WTC11 (cell line): ENCODE data around the gene ZNF574. TPM values are rescaled to one million over a fixed set of nuclear protein-coding genes. Genes with fewer than 3 reads are reported as not detected.

Experiments
- ATAC-seq: fragments of 200-7000 bp; cut with Tn5 transposase; 2 replicates; pipeline ENCODE4 v1.10.0; 2021; ENCODE audit warnings: mild to moderate bottlenecking, moderate library complexity
- CTCF ChIA-PET: fragments of 300-600 bp; sonication (Branson Sonifier 250); formaldehyde crosslinking; loops from one replicate; lab custom pipeline; 2021; ENCODE audit warnings: antibody characterized with exemption; lab: Charles Lee
- POLR2A ChIA-PET: fragments of 350-600 bp; sonication (Branson Sonifier 250); formaldehyde crosslinking; loops from one replicate; lab custom pipeline; 2021; ENCODE audit warnings: antibody characterized with exemption; lab: Charles Lee
- DNase-seq: peaks from one replicate; pipeline ENCODE4 v3.0.0; 2021; ENCODE audit warnings: low spot score
- H3K27ac Mint-ChIP-seq: 2 replicates; pipeline ENCODE4 v1.8.0; 2021; ENCODE audit warnings: mixed read lengths
- H3K27me3 Mint-ChIP-seq: 2 replicates; pipeline ENCODE4 v1.8.0; 2021; ENCODE audit warnings: low read depth, mild to moderate bottlenecking, moderate library complexity, mixed read lengths
- H3K36me3 Mint-ChIP-seq: 2 replicates; pipeline ENCODE4 v1.8.0; 2021; ENCODE audit warnings: mixed read lengths
- H3K4me1 Mint-ChIP-seq: 2 replicates; pipeline ENCODE4 v1.8.0; 2022; ENCODE audit warnings: mixed read lengths
- H3K4me3 Mint-ChIP-seq: 2 replicates; pipeline ENCODE4 v1.8.0; 2021; ENCODE audit warnings: mild to moderate bottlenecking, moderate library complexity, mixed read lengths
- H3K9me3 Mint-ChIP-seq: 2 replicates; pipeline ENCODE4 v1.8.0; 2021; ENCODE audit warnings: mixed read lengths
- CDX4 ChIP-seq: fragments of 250-450 bp; sonication (Bioruptor Pico); IDR thresholded peaks from 2 replicates; pipeline ENCODE4 v1.9.0; 2021; ENCODE audit warnings: moderate library complexity, mild to moderate bottlenecking, inconsistent platforms, borderline replicate concordance
- JAZF1 ChIP-seq: fragments of 250-450 bp; sonication (Bioruptor Pico); IDR thresholded peaks from 2 replicates; pipeline ENCODE4 v1.9.0; 2021; ENCODE audit warnings: moderate library complexity, mild to moderate bottlenecking, inconsistent platforms
- MLX ChIP-seq: sonication (generic); formaldehyde crosslinking; IDR thresholded peaks from 2 replicates; pipeline ENCODE4 v1.8.1; 2023; ENCODE audit warnings: mild to moderate bottlenecking, missing genetic modification reagents, moderate library complexity
- MXD4 ChIP-seq: fragments of 250-450 bp; sonication (Bioruptor Pico); IDR thresholded peaks from 2 replicates; pipeline ENCODE4 v1.8.0; 2021; ENCODE audit warnings: mild to moderate bottlenecking, moderate library complexity, borderline replicate concordance
- NFE2L1 ChIP-seq: sonication (generic); formaldehyde crosslinking; IDR thresholded peaks from 2 replicates; pipeline ENCODE4 v1.8.1; 2023; ENCODE audit warnings: missing genetic modification reagents
- PRRX2 ChIP-seq: fragments of 250-450 bp; sonication (Bioruptor Pico); IDR thresholded peaks from 2 replicates; pipeline ENCODE4 v1.8.0; 2021; ENCODE audit warnings: mild to moderate bottlenecking
- SP1 ChIP-seq: sonication (generic); formaldehyde crosslinking; conservative IDR thresholded peaks from 2 replicates; pipeline ENCODE4 v1.8.1; 2022; ENCODE audit warnings: missing genetic modification reagents
- USF1 ChIP-seq: sonication (generic); formaldehyde crosslinking; IDR thresholded peaks from 2 replicates; pipeline ENCODE4 v1.8.0; 2022; ENCODE audit warnings: mild to moderate bottlenecking, missing genetic modification reagents
- ZNF121 ChIP-seq: sonication (generic); formaldehyde crosslinking; IDR thresholded peaks from 2 replicates; pipeline ENCODE4 v1.8.0; 2023; ENCODE audit warnings: missing genetic modification reagents
- ZNF232 ChIP-seq: sonication (generic); formaldehyde crosslinking; IDR thresholded peaks from 2 replicates; pipeline ENCODE4 v1.8.0; 2022; ENCODE audit warnings: mild to moderate bottlenecking, missing genetic modification reagents
- total RNA-seq: library from RNA; stranded (reverse); gene quantifications from 3 replicates; pipeline ENCODE4 v1.2.3, GENCODE V29; 2021
- TF ChIP-seq, protein P1 (sequence below): fragments of 200-600 bp; IDR thresholded peaks from 2 replicates; pipeline ENCODE4 v1.8.0; 2022; ENCODE audit warnings: antibody characterized with exemption
- TF ChIP-seq, protein P2 (sequence below): sonication (generic); formaldehyde crosslinking; IDR thresholded peaks from 2 replicates; pipeline ENCODE4 v1.8.1; 2022; ENCODE audit warnings: mild to moderate bottlenecking, missing genetic modification reagents, moderate library complexity, borderline replicate concordance
- TF ChIP-seq, protein P3 (sequence below): fragments of 250-450 bp; sonication (Bioruptor Pico); conservative IDR thresholded peaks from 2 replicates; pipeline ENCODE4 v1.9.0; 2021; ENCODE audit warnings: mild to moderate bottlenecking
- TF ChIP-seq, protein P4 (sequence below): fragments of 250-450 bp; sonication (Bioruptor Pico); IDR thresholded peaks from 2 replicates; pipeline ENCODE4 v1.9.0; 2021; ENCODE audit warnings: mild to moderate bottlenecking

Gene ZNF574
- total RNA-seq, 1 experiment from 2014 or later: 30.6 TPM

GRCh38 chr19:42053037-42053935 lies 22.7 kb upstream of the ZNF574 start:
- H3K9me3 Mint-ChIP-seq: no peaks in the 10 kb centered on the region
- ChIA-PET POLR2A (interaction anchor here (0.6 kb wide), 1 partner anchor 1634 kb away, joined by 5 read pairs; no protein-coding TSS in a partner anchor), CTCF (interaction anchor here (1.6 to 1.8 kb wide), 2 partner anchors 18 to 25 kb away, joined by 8 read pairs; no protein-coding TSS in a partner anchor)
- H3K27me3 Mint-ChIP-seq: no peaks in the 10 kb centered on the region
- no peak for DNase-seq
- H3K36me3 Mint-ChIP-seq: peaks cover 38% of the 10 kb centered on the region
- H3K4me1 Mint-ChIP-seq: no peaks in the 10 kb centered on the region
- TF ChIP-seq, protein P1, sequence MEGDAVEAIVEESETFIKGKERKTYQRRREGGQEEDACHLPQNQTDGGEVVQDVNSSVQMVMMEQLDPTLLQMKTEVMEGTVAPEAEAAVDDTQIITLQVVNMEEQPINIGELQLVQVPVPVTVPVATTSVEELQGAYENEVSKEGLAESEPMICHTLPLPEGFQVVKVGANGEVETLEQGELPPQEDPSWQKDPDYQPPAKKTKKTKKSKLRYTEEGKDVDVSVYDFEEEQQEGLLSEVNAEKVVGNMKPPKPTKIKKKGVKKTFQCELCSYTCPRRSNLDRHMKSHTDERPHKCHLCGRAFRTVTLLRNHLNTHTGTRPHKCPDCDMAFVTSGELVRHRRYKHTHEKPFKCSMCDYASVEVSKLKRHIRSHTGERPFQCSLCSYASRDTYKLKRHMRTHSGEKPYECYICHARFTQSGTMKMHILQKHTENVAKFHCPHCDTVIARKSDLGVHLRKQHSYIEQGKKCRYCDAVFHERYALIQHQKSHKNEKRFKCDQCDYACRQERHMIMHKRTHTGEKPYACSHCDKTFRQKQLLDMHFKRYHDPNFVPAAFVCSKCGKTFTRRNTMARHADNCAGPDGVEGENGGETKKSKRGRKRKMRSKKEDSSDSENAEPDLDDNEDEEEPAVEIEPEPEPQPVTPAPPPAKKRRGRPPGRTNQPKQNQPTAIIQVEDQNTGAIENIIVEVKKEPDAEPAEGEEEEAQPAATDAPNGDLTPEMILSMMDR: no peak
- TF ChIP-seq USF1 (CRISPR knock-in tag) (no peak), ZNF232 (no peak), ZNF121 (CRISPR knock-in tag) (no peak)
- TF ChIP-seq, protein P2, sequence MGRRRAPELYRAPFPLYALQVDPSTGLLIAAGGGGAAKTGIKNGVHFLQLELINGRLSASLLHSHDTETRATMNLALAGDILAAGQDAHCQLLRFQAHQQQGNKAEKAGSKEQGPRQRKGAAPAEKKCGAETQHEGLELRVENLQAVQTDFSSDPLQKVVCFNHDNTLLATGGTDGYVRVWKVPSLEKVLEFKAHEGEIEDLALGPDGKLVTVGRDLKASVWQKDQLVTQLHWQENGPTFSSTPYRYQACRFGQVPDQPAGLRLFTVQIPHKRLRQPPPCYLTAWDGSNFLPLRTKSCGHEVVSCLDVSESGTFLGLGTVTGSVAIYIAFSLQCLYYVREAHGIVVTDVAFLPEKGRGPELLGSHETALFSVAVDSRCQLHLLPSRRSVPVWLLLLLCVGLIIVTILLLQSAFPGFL (CRISPR knock-in tag): no peak
- no peak for ATAC-seq
- no peak overlapping the region for H3K27ac Mint-ChIP-seq
- no peak overlapping the region for H3K4me3 Mint-ChIP-seq

DNA sequence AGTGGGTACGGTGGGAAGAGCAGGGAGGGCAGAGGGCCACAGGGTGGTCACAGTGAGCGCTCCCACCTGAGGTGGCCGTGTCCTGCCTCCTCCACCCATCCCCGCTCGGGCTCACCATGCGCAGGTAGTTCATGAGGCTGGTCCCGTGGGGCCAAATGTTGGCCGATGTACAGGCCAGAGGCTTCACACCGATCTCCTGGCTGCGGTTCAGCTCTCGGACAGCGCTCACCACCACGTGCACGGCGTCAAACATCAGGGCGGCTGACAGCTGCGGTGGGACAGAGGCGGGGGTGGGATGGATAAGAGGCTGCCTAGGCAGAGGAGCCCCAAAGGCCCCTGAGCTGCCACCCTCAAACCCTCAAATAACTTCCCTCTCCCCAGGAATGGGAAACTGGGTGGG lies 21.8 kb upstream of the ZNF574 start:
- CTCF ChIA-PET: interaction anchor here (2.3 kb wide), 1 partner anchor 19 kb away, joined by 12 read pairs; no protein-coding TSS in a partner anchor
- DNase-seq (no peak), ATAC-seq (no peak)
- POLR2A ChIA-PET: no interaction called here
- peaks cover 41% of the 10 kb centered on the region for H3K36me3 Mint-ChIP-seq
- H3K9me3 Mint-ChIP-seq: no peaks in the 10 kb centered on the region
- H3K4me3 Mint-ChIP-seq: no peak overlapping the region
- TF ChIP-seq MLX (no peak), CDX4 (CRISPR knock-in tag) (no peak)
- TF ChIP-seq, protein P2 (CRISPR knock-in tag): no peak
- H3K27ac Mint-ChIP-seq: no peak overlapping the region
- H3K27me3 Mint-ChIP-seq: no peaks in the 10 kb centered on the region
- H3K4me1 Mint-ChIP-seq: no peaks in the 10 kb centered on the region

GRCh38 chr19:42057846-42058245 lies 18.1 kb upstream of the ZNF574 start:
- CTCF ChIA-PET: interaction anchor here (1.7 kb wide), 1 partner anchor 23 kb away, joined by 4 read pairs; no protein-coding TSS in a partner anchor
- ATAC-seq (no peak), DNase-seq (no peak)
- POLR2A ChIA-PET: no interaction called here
- H3K4me3 Mint-ChIP-seq: no peak overlapping the region
- H3K4me1 Mint-ChIP-seq: no peaks in the 10 kb centered on the region
- no peaks in the 10 kb centered on the region for H3K9me3 Mint-ChIP-seq
- H3K27ac Mint-ChIP-seq: no peak overlapping the region
- no peaks in the 10 kb centered on the region for H3K27me3 Mint-ChIP-seq
- H3K36me3 Mint-ChIP-seq: peaks cover 56% of the 10 kb centered on the region
- TF ChIP-seq MLX (no peak), MXD4 (no peak), CDX4 (CRISPR knock-in tag) (no peak), JAZF1 (no peak), SP1 (CRISPR knock-in tag) (no peak), PRRX2 (no peak), NFE2L1 (CRISPR knock-in tag) (no peak)
- TF ChIP-seq, protein P3, sequence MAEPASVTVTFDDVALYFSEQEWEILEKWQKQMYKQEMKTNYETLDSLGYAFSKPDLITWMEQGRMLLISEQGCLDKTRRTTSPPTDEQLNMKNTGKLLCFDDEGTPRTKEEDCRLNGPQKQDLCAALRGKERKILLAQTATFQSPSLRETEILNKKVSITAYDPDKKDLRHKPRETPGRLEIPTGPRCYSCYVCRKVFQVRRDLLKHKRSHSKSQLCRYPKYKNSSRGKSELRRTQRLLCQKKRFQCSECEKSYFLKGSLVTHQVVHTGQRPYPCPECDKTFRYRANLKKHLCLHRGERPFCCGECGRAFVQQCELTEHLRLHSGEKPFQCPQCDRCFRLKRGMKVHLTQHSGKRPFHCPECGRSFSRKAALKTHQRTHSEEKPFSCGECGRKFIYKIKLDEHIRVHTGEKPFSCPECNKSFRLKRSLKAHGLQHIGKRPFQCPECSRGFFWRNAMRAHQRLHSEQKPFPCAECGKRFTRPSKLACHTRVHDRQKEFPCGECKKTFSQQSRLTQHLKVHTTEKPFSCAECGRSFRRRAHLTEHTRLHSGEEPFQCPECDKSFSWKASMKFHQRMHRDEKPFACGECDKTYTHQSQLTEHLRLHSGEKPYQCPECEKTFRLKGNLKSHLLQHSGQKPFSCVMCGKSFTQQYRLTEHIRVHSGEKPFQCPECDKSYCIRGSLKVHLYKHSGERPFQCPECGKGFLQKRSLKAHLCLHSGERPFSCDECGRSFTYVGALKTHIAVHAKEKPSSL (CRISPR knock-in tag): no peak
- TF ChIP-seq, protein P4, sequence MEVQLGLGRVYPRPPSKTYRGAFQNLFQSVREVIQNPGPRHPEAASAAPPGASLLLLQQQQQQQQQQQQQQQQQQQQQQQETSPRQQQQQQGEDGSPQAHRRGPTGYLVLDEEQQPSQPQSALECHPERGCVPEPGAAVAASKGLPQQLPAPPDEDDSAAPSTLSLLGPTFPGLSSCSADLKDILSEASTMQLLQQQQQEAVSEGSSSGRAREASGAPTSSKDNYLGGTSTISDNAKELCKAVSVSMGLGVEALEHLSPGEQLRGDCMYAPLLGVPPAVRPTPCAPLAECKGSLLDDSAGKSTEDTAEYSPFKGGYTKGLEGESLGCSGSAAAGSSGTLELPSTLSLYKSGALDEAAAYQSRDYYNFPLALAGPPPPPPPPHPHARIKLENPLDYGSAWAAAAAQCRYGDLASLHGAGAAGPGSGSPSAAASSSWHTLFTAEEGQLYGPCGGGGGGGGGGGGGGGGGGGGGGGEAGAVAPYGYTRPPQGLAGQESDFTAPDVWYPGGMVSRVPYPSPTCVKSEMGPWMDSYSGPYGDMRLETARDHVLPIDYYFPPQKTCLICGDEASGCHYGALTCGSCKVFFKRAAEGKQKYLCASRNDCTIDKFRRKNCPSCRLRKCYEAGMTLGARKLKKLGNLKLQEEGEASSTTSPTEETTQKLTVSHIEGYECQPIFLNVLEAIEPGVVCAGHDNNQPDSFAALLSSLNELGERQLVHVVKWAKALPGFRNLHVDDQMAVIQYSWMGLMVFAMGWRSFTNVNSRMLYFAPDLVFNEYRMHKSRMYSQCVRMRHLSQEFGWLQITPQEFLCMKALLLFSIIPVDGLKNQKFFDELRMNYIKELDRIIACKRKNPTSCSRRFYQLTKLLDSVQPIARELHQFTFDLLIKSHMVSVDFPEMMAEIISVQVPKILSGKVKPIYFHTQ (CRISPR knock-in tag): no peak
